GM12892 (cell line): Measurements from ENCODE around the gene VAMP8.

Experiments used
- POLR2A ChIP-seq: IDR thresholded peaks from 2 replicates; pipeline ENCODE4 v1.6.1; 2011; ENCODE audit warnings: low read depth, low read length, control low read depth
- TAF1 ChIP-seq: IDR thresholded peaks from 2 replicates; pipeline ENCODE4 v1.6.1; 2011; ENCODE audit warnings: low read depth, mild to moderate bottlenecking, control low read depth, low read length, borderline replicate concordance

- TF ChIP-seq POLR2A: no peak
- no peak for TF ChIP-seq TAF1
These were observed 13.6 kb downstream of the VAMP8 start for GRCh38 chr2:85590950-85591349.
